OCI-M1 (cell line): ENCODE measurements around the gene FAM168B.

Experiments
- DNase-seq: peaks from one replicate; lab custom pipeline; 2025; lab: John Stamatoyannopoulos, UW

The FAM168B gene

DNA sequence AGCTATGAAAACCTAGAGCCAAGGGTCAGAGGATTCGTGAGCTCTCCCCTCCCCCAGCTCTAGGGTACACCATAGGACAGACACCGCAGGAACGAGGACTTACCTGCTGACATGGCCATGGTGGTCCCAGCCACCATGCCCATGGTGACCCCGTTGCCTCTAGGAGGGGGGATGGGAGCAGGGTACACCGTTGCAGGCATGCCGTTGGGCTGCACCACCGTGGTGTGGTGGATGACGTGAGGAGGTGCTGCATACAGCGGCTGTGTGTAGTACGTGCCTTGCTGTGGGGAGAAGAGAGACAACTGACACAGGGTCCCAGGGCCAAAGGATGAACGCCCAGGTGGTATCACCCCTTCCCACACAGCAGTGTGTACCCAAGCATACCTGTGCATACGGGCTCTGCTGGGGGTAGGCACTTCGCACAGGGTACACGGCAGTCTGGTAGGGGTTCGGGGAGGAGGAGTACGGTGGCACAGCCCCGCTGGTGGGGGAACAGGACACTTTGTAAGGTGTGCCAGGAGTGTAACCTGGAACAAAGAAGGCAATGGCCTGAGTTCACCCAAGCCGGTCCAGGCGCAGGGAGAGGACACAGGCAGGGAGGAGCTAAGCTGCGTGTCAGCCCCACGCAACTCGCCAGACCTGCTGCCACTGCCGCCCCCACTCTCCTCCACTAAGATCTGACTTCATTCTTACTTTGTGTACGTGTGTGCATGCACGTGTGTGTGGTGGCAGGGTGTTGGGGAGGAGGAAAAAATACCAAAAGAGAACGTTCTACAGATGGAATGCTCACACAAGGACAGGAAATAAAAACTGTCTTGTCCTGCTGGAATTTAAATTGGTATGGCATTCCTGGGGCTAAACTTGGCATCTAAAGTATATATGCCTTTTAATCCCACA lies 37.8 kb downstream of the FAM168B start:
- no peak for DNase-seq

GRCh38 chr2:131054488-131054887 lies 38.8 kb downstream of the FAM168B start:
- no peak for DNase-seq

- no peak for DNase-seq
Measured at GRCh38 chr2:131052741-131053263, 40.5 kb downstream of the FAM168B start.

GRCh38 chr2:131050896-131051295 lies 42.4 kb downstream of the FAM168B start:
- DNase-seq = no peak

GRCh38 chr2:131049150-131049718 lies 44.0 kb downstream of the FAM168B start:
- no peak for DNase-seq

GRCh38 chr2:131048641-131049040 lies 44.6 kb downstream of the FAM168B start:
- DNase-seq = no peak

- no peak for DNase-seq
Measured at GRCh38 chr2:131047920-131048560, 45.2 kb downstream of the FAM168B start.

GRCh38 chr2:131046918-131047652 lies 46.2 kb downstream of the FAM168B start:
- DNase-seq = no peak

GRCh38 chr2:131046028-131046917 lies 47.0 kb downstream of the FAM168B start:
- no peak for DNase-seq

DNA sequence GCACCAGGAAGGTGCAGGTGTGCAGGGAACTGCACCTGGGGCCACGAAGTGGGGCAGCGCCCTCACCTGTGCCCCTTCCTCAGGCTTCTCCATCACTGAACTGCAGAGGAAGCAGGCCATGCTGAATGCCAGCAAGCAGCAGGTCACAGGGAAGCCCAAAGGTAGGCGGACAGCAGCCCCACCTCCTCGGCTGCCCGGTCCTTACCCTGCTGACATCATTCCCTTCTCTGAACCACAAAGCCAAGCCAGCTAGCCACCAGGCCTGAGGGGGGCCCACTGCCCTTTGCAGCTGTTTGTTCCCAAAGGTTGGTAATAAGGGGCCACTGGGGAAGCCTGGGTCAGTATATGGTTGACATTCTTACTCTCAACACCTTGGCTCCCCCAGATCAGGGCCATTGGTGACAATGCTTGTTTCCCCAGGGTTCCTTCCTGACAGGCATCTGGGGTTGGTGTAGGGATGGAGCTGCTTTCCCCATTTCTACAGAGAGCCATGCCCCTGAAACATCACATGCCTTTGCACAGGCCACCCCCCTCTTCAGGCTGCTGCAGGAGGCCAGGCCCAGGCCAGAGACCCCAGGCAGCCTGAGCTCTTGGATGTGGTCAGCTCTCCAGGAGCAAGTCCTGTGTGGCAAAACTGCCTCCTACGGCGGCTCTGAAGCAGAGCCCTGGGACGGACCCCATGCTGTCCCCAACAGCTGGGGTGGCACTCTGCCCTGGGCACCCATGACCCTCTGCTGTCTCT lies 47.8 kb downstream of the FAM168B start:
- DNase-seq = no peak

GRCh38 chr2:131044757-131045150 lies 48.5 kb downstream of the FAM168B start:
- no peak for DNase-seq

- no peak for DNase-seq
Measured at GRCh38 chr2:131044075-131044756, 49.0 kb downstream of the FAM168B start.

DNA sequence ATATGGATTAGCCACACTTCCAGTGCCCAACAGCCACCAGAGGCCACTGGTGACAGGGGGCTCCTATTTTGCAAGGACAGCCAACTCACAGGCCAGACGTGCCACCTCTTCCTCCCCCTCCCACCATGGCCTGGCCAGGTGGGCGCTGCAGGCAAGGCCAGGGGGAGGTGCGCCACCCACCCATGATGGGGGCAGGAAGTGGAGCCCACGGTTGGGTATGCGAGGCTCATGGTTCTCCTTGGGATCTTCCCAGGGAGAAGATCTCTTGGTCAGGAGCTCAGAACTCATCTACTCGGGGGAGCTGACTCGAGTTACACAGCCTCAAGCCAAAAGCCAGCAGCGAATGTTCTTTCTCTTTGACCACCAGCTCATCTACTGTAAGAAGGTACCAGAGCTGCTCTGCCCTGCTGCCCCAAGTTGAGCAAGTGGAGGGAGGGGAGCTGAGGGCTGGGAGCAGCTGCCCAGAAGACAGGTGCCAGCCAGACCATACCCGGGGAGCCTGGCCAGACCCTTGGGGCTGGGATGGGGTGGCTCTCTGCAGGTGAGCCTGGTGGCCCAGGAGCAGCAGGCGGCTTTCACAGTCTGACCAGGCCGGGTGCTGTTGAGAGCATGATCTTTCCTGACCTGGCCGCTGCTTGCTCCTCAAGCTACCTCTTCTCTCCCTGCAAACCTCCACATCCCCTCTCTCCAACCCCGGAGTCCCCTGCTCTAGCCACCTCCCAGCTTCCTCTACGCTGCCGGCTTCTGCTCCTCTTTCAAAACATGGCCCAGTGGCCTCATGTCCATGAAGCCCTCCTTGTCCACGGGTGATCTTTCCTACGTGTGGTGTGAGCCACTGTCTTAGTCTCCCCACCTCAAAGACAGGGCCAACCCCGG lies 49.8 kb downstream of the FAM168B start:
- no peak for DNase-seq

DNA sequence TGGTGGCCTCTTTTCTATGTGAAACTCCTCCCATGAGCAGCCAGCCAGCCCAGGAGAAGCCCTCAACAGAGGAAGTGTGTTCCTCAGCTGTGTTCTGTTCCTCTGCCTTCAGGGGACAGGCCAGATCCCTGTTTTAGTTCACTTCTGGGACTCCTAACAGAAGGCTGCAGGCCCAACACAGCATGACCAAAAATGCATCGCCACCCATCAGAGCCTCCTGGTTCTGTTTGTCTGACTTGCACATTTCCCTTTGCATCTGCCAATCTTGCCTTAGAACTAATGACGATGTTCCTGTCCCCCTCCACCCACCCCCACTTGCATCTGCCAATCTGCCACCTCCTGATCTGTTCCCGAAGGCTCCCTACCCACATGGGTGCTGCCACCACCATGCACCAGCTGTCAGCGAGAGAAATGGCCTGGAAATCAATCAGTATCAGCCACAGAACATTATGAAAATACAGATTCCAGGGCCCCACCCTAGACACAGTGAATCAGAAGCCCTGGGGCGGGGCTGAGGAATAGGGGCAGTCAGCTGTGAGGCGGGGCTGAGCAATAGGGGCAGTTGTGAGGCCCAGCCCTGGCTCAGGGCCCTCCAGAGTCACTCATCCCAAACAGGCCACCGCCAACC lies 51.0 kb downstream of the FAM168B start:
- DNase-seq = no peak

- no peak for DNase-seq
Measured at GRCh38 chr2:131041402-131042147, 51.7 kb downstream of the FAM168B start.

GRCh38 chr2:131040661-131041401 lies 52.4 kb downstream of the FAM168B start:
- DNase-seq = no peak
